Activated CD4-positive, alpha-beta T cell treated with anti-CD3 and anti-CD28 coated beads, Interleukin-2, Interleukin-6, amounts not matched to agents 100 ng/mL and 50 ng/mL, durations not matched to agents 16 hours and 8 hours (primary cell): ENCODE data around the gene HECW1.
A peak's percentile ranks its signal among the peaks of the same experiment; 100 is the strongest.

ENCODE experiments used
- DNase-seq: peaks from one replicate; pipeline ENCODE4 v3.0.0-alpha.2; 2020

Gene HECW1

DNA sequence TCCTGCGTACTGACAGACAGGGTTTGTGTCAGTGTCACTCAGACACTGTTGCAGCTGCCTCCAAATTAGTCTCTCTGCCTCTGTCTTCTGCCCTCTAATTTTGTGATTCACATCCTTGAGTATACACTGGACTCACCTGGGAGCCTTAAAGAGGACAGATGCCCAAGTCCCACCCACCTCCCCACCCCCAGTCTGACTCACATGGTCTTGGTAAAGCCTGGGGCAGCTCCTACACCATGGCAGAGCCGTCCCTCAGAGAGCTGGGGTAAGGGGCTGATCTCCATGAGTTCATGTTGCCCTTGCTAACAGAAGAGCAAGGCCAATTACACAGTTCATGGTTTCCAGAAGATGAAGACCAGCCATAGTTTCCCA is 272.8 kb downstream of the HECW1 start:
- DNase-seq, result no peak

DNA sequence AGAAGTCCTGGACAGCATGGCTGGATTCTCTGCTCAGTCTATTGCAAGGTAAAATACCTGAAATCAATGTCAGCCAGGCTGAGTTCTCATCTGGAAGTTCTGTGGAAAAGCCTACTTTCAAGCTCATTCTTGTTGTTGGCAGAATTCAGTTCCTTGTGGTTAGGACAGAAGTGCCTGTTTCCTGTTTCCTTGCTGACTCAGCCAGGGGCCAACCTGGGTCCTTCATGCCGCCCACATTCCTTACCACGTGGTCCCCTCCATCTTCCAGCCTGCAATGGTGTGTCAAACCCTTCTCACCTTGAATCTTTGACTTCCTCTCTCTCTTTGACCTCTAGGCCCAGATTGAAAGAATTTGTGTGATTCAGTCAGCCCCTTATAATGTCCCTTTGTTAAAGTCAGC is 273.4 kb downstream of the HECW1 start:
- DNase-seq, result peak; percentile 4

DNA sequence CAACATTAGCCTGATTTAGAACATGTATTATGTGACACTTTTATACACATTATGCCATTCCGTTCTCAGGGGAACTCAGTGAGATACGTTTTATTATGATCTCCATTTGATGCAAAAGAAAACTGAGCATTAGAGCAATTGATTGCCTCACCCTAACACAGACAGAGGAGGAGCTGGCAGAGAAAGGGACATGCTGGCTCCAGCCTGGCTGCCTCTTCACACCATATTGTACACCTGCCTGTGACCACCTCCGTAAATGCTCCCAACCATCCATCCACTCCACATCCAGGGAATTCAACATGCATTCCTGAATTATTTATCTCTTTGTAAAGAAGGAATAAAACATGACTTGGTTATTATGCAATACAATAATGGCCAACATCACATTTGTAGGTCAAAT is 275.5 kb downstream of the HECW1 start:
- no peak for DNase-seq

DNA sequence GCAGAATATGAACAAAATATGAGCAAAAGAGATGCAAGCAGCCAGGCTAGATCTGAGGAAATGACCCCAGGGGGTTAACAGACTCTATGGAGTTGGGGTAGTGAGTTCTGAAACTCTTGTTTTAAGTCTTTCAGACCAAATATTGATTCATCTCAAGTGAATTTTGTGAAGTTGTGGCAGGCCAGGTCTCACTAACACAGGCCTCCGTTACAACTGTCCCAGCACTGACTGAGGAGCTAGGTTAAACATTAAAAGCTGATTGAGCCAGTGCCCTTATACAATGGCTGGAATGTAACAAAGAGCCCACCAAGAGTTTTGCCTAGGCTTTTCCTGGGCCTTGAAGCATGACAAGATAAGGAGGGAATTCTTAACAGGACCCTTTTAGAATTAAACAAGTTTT is 278.1 kb downstream of the HECW1 start:
- DNase-seq, result no peak

GRCh38 chr7:43391518-43391917 is 279.1 kb downstream of the HECW1 start:
- no peak for DNase-seq

- DNase-seq, result no peak
These were observed 280.3 kb downstream of the HECW1 start for GRCh38 chr7:43392638-43393330.

GRCh38 chr7:43394441-43395130 is 282.1 kb downstream of the HECW1 start:
- DNase-seq, result no peak

GRCh38 chr7:43395351-43395750 is 282.9 kb downstream of the HECW1 start:
- DNase-seq, result no peak

- no peak for DNase-seq
These were observed 283.8 kb downstream of the HECW1 start for GRCh38 chr7:43396187-43396740.

GRCh38 chr7:43398831-43399230 is 286.4 kb downstream of the HECW1 start:
- DNase-seq, result no peak

GRCh38 chr7:43405948-43406347 is 293.5 kb downstream of the HECW1 start:
- no peak for DNase-seq

- DNase-seq, result no peak
These were observed 294.5 kb downstream of the HECW1 start for GRCh38 chr7:43406961-43407360.

- no peak for DNase-seq
These were observed 296.5 kb downstream of the HECW1 start for GRCh38 chr7:43408981-43409380.

- DNase-seq, result no peak
These were observed 305.0 kb downstream of the HECW1 start for GRCh38 chr7:43417455-43417854.

DNA sequence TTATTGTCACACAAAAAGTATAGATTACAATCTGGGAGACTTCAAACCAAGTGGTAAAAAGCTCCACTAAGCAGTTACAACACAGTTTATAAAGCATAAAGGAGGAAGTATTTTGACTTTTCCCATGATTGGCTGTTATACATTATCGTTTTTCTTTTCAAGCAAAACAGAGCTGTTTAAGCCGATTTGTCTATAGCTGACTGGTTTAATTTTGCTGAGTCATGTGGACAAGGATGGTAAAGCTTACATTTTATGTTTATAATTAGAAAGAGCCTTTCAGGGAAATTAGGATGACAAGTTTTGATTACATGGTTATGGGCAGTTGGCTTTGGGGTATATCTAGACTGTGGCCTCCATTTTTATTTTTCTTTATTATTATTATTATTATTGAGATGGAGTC is 318.0 kb downstream of the HECW1 start:
- DNase-seq, result no peak

- no peak for DNase-seq
These were observed 318.7 kb downstream of the HECW1 start for GRCh38 chr7:43431020-43431595.

GRCh38 chr7:43433639-43434038 is 321.2 kb downstream of the HECW1 start:
- DNase-seq, result no peak

- DNase-seq, result no peak
These were observed 324.6 kb downstream of the HECW1 start for GRCh38 chr7:43437001-43437400.

GRCh38 chr7:43438897-43439479 is 326.5 kb downstream of the HECW1 start:
- no peak for DNase-seq

DNA sequence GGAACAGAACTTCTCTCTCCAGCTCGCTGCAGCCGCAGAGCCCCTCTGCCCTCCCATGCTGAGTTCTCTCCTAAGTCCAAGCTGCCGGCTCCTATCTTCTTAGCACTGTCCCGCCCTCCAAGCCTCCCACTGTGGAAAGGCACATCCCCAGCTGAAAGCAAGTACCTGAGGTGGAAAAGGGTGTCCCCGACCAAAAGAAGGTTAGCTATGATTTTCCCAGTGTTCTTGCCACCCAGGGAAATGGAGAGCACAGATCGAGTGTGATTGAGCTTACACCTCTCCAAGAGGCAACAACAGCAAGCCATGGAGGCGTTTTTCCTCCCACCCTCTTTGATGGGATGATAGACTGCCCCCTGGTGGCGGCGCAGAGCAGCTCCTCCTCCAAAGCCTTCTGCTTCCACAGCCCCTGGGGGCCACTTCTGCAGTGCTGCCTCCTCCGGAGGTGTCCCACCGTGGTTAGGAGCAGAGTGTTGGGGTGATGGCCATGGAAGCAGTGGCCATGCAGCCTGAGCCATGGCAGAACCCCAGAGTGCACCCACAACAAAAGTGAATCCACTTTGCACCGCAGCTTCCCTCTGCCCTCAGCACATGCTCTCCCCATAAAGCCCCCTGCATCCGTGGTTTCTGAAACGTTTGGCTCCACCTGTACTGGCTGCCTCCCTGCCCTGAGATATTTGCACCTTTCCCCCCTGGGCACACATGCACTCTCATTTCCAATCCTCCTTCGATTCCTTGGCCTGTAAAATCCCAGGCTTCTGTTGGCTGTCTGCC is 327.4 kb downstream of the HECW1 start:
- DNase-seq, result peak; percentile 70

GRCh38 chr7:43441231-43442130 is 329.0 kb downstream of the HECW1 start:
- DNase-seq, result no peak

- DNase-seq, result no peak
These were observed 330.9 kb downstream of the HECW1 start for GRCh38 chr7:43443381-43443780.
